ENCODE results near the gene AP4M1. TPM values are rescaled to one million over a fixed set of nuclear protein-coding genes. Genes with fewer than 3 reads are reported as not detected.

Gene AP4M1
- total and polyA plus RNA-seq, 9 of the 15 experiments (the other 6 are each of a cell fraction or from before 2014, with no cell fraction given): 1.3 to 30.9 (median 14.1) TPM

- TF ChIP-seq MAZ (CRISPR knock-in tag; conservative IDR thresholded peaks at IDR 0.05 in 1 of 2, IDR thresholded peaks at IDR 0.05 in 1 of 2) (peak; percentile 83 to 88), NRF1 (conservative IDR thresholded peaks at IDR 0.05 in 1 of 2, IDR thresholded peaks at IDR 0.05 in 1 of 2) (peak; percentile 87 to 89), PHB2 (IDR thresholded peaks at IDR 0.05; ENCODE audit: low read depth) (no peak), CBFB (CRISPR knock-in tag; IDR thresholded peaks at IDR 0.05) (no peak), CREB1 (IDR thresholded peaks at IDR 0.05) (peak; percentile 66; the same call in 1 of the 2 replicates), CREB1 (CRISPR knock-in tag; IDR thresholded peaks at IDR 0.05) (peak; percentile 89), CBX5 (IDR thresholded peaks at IDR 0.05; ENCODE audit: borderline replicate concordance, low read depth) (0 out of 2 replicates have a peak, but pooled peaks have one; percentile 35), PRMT5 (CRISPR knock-in tag; IDR thresholded peaks at IDR 0.05) (peak; percentile 62), BRD9 (IDR thresholded peaks at IDR 0.05; ENCODE audit: low read depth, partially characterized antibody) (no peak), CCNT2 (IDR thresholded peaks at IDR 0.05; ENCODE audit: borderline replicate concordance, extremely low read depth, insufficient read length, low read depth, low read length) (peak; percentile 93), ARID2 (IDR thresholded peaks at IDR 0.05) (no peak), CBX2 (IDR thresholded peaks at IDR 0.05; ENCODE audit: insufficient read depth, low read length, poor library complexity, severe bottlenecking) (no peak), ARID3B (CRISPR knock-in tag; IDR thresholded peaks at IDR 0.05; ENCODE audit: borderline replicate concordance) (no peak), ZNF644 (tag; IDR thresholded peaks at IDR 0.05; ENCODE audit: low read depth) (no peak), ELF2 (CRISPR knock-in tag; IDR thresholded peaks at IDR 0.05) (no peak), ZNF507 (tag; conservative IDR thresholded peaks at IDR 0.05) (no peak)
- TF ChIP-seq, protein P1, sequence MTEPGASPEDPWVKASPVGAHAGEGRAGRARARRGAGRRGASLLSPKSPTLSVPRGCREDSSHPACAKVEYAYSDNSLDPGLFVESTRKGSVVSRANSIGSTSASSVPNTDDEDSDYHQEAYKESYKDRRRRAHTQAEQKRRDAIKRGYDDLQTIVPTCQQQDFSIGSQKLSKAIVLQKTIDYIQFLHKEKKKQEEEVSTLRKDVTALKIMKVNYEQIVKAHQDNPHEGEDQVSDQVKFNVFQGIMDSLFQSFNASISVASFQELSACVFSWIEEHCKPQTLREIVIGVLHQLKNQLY (CRISPR knock-in tag; conservative IDR thresholded peaks at IDR 0.05): peak in 1 of 2 experiments; percentile 97; a peak in 2 of 4 replicates
Measured at GRCh38 chr7:100088621-100089457, 12.6 kb upstream of the AP4M1 start, which contains the start of gene COPS6 (continued).

All from K562 (cell line).